Fibroblast of pulmonary artery (primary cell): ENCODE results near the gene CLK2.

ENCODE experiments used
- DNase-seq: peaks from one replicate; pipeline ENCODE4 v3.0.0-alpha.2; 2010; ENCODE audit warnings: low read depth
- H3K4me3 ChIP-seq: replicated peaks from 2 replicates; pipeline ENCODE4 v1.5.1; 2011; ENCODE audit warnings: low read depth, mild to moderate bottlenecking, control low read depth, low read length, moderate library complexity
- TF ChIP-seq, protein P1 (sequence below): IDR thresholded peaks from 2 replicates; pipeline ENCODE4 v1.5.1; 2011; ENCODE audit warnings: mild to moderate bottlenecking, control low read depth, low read length, inconsistent platforms; ENCODE audit errors: missing control alignments

Gene CLK2

DNA sequence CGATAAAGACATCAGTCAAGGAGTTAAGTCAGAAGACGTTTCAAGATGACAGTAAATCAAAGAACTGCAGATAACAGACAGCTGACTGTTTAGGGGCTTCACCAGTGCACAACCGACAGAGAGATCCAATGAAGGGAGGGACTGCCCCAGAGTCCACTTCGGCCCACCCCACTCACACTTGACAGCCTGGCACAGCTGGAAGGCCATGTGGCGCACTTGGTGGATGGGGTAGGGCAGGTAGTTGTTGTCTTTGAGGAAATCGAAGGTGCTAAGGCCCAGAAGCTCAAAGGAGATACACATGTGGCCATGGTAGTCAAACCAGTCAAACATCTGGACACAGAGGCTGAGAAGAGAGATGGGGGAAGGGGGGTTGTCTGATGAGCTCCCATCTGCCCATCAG lies 6.8 kb downstream of the CLK2 start:
- TF ChIP-seq, protein P1, sequence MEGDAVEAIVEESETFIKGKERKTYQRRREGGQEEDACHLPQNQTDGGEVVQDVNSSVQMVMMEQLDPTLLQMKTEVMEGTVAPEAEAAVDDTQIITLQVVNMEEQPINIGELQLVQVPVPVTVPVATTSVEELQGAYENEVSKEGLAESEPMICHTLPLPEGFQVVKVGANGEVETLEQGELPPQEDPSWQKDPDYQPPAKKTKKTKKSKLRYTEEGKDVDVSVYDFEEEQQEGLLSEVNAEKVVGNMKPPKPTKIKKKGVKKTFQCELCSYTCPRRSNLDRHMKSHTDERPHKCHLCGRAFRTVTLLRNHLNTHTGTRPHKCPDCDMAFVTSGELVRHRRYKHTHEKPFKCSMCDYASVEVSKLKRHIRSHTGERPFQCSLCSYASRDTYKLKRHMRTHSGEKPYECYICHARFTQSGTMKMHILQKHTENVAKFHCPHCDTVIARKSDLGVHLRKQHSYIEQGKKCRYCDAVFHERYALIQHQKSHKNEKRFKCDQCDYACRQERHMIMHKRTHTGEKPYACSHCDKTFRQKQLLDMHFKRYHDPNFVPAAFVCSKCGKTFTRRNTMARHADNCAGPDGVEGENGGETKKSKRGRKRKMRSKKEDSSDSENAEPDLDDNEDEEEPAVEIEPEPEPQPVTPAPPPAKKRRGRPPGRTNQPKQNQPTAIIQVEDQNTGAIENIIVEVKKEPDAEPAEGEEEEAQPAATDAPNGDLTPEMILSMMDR, result no peak
- no peak for DNase-seq
- no peak overlapping the region for H3K4me3 ChIP-seq

DNA sequence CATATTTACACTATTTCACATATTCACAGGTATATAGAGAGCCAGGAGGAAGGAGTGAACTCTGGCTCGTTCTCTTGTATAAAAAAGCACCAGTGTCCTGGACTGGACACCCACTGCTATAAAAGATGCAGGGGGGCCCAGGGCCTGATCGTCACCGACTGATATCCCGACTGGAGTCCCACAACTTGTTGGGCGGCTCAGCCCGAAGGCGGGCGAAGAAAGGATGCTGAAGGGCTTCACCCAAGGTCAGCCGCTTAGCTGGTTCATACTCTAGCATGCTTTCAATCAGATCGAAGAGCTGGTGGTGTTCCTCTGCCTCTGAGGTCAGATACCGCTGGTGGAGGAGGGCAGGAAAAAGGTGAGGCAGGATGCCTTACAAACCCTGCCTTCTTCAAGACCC lies 10.2 kb downstream of the CLK2 start:
- no peak overlapping the region for H3K4me3 ChIP-seq
- no peak for DNase-seq
- TF ChIP-seq, protein P1, result no peak

DNA sequence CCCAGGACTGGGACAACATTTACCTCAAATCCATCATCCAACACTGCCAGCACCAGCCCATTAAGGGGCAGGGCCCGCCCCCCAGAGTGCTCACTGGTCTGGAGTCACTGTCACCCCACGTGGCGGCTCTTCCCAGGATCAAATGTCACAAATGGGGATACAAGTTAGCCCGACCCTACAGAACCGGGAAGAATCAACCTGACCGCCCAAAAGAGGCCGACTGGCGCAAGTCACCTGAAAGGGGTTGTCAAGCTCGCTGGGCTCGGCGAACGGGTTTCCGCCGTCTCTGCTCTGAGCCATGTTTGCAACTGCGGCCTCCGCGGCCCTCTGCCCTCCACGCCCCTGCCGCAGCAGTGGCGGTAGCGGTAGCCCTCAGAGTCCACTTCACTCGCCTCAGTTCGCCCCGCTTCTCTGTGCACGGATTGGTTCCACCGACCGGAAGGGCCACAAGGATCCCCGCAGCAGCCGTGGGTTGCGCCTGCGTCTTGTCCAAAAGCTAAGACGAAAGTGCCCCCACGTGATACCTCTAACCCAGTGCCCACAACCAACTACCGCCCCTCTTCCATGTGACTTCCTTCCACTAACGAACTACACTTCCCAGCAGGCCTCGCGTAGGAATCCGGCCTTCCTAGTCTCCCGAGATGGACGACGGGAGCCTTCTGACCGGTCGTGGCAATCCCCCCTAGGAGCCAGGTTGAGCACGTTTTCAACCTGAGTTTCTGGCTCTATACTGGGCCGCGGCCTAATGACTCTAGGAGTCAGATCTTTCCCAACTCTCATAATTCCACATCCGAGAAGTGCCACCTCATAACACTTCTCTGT lies 11.2 kb downstream of the CLK2 start, which contains the start of gene SCAMP3:
TSS of gene SCAMP3 (minus strand) at position 509 of the 822 bp plus-strand sequence. CDS start at position 300, 209 bp downstream.
- peak within 1 kb of the TSS; percentile 88 for H3K4me3 ChIP-seq
- TF ChIP-seq, protein P1, result no peak
- peak; percentile 99 for DNase-seq

DNA sequence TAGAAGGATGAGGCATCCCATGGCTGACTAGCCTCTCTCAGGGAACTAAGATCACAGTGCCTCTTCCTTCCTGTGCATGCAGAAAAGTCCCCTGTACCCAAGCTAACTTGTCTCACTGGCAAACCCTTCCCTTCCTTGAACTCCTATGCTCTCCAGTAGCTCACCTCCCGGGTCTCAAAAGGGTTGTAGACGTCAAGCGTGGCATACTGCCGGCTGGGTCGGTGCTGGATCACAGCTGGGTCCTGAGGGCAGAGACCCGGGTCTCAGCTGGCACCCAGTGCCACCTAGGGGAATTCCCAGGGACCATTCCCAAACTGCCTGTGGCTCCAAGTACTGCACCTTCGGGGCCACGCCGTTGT lies 11.8 kb downstream of the CLK2 start:
- peak overlapping the region; percentile 88 for H3K4me3 ChIP-seq
- no peak for DNase-seq
- TF ChIP-seq, protein P1, result no peak

DNA sequence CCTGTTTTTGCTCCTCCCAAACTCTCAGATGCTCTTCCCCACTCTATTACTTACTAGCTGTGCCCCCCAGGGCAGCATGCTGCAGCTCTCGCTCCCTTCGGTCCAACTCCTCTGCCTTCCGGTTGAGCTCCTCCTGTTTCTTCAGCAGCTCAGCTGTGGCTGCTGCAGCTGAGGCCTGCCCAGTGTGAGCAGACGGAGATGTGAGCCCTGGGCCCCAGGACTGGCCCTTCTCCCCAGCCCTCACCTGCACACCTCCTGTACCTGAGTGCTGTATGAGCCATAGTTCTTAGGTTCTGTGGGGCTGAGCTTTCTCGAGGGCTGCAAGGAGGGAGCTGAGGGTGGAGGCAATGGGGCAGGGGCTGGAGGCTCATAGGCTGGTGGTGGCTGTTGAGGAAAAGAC lies 13.0 kb downstream of the CLK2 start:
- H3K4me3 ChIP-seq, result no peak overlapping the region
- TF ChIP-seq, protein P1, result no peak
- no peak for DNase-seq

DNA sequence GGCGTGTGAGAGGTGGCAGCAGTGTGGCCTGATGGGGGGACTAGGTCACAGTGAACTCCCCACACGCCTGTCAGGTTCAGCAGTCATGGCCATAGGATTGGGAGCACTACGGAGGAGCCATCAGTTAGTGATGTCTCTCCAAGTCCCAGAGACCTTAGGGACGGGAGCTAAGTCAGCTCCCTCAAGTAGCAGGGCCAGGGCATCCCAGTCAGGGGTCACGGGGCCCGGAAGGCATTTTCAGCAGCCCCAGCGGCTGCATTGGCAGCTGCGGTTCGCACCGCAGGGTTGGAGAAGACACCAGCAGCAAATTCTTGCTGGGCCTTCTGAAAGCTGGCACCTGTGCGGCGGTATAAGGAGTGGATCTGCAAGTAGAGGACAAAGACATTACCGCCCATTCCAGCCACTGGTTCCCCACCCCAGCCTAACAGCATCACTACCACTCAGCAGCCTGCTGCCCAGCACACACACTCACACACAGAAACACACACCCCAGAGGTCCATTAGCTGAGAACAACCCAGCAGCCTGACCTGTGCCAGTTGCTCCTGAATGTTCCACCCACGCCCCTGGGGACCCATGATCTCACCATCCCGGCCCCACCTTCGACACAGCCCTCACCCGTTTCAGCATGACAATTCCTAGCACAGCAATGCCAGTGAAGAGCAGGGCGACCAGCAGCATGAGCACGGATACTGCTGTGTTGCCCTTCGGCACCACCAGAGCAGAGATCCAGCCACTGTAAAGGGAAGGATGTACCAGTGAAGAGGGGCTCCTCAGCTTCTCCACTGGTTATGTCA lies 17.0 kb downstream of the CLK2 start:
- H3K4me3 ChIP-seq, result no peak overlapping the region
- TF ChIP-seq, protein P1, result no peak
- no peak for DNase-seq
